OCI-LY1 (cell line): ENCODE data around the gene INHBC.

Source experiments
- EZH2 ChIP-seq: fragments of 200-600 bp; sonication (generic), shearing (Covaris generic); IDR thresholded peaks from 2 replicates; pipeline ENCODE4 v1.8.0; 2017; ENCODE audit warnings: borderline replicate concordance, mixed run types, mild to moderate bottlenecking, antibody characterized with exemption, low read length, moderate library complexity, mixed read lengths
- TF ChIP-seq, protein P1 (sequence below): fragments of 200-600 bp; sonication (generic), shearing (Covaris generic); IDR thresholded peaks from 2 replicates; pipeline ENCODE4 v1.5.1; 2017; ENCODE audit warnings: mild to moderate bottlenecking, antibody characterized with exemption, low read length, moderate library complexity, mixed read lengths

DNA sequence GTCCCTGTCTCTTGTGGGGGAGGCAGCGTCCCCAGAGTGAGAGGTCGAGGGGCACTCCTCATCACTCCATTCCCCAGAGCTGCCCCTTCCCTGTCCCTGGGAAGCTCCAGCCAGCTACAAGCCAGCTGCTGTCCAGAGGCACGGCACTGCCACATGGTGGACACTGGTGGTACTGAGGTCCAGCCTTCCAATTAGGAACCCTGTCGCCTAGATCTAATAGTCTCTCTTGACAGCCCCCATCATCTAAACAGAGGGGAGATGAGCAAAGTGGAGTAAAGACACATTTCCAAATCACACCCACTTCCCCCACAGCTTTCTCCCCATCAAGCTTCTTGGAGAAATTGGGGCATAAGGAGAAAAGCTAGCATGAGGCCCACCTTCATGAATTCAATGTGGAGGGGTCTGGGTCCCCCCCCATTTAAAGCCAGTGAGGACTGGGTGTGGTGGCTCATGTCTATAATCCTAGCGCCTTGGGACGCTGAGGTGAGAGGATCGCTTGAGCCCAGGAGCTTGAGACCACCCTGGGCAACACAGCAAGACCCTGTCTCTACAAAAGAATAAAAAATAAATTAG is 18.4 kb downstream of the INHBC start:
- TF ChIP-seq, protein P1, sequence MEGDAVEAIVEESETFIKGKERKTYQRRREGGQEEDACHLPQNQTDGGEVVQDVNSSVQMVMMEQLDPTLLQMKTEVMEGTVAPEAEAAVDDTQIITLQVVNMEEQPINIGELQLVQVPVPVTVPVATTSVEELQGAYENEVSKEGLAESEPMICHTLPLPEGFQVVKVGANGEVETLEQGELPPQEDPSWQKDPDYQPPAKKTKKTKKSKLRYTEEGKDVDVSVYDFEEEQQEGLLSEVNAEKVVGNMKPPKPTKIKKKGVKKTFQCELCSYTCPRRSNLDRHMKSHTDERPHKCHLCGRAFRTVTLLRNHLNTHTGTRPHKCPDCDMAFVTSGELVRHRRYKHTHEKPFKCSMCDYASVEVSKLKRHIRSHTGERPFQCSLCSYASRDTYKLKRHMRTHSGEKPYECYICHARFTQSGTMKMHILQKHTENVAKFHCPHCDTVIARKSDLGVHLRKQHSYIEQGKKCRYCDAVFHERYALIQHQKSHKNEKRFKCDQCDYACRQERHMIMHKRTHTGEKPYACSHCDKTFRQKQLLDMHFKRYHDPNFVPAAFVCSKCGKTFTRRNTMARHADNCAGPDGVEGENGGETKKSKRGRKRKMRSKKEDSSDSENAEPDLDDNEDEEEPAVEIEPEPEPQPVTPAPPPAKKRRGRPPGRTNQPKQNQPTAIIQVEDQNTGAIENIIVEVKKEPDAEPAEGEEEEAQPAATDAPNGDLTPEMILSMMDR = peak; percentile 87
- TF ChIP-seq EZH2 = no peak
